GM23338 (cell line): ENCODE measurements around the gene NLRP9. TPM values are rescaled to one million over a fixed set of nuclear protein-coding genes. Genes with fewer than 3 reads are reported as not detected.

Experiments
- ATAC-seq: fragments of 200-7000 bp; cut with Tn5 transposase; 3 replicates; pipeline ENCODE4 v1.9.1; 2020
- DNase-seq: peaks from one replicate; pipeline ENCODE4 v3.0.0-alpha.2; 2015; ENCODE audit warnings: low spot score
- H2AFZ ChIP-seq: fragments of 200-600 bp; sonication (generic); 2 replicates; pipeline ENCODE4 v1.8.0; 2016; ENCODE audit warnings: antibody characterized with exemption, mild to moderate bottlenecking, moderate library complexity
- H3F3A ChIP-seq: fragments of 200-600 bp; sonication (generic); replicated peaks from 2 replicates; pipeline ENCODE4 v1.8.0; 2017; ENCODE audit warnings: antibody characterized with exemption, mixed run types, low read depth
- H3K27ac ChIP-seq: fragments of 200-600 bp; sonication (generic); 2 replicates; pipeline ENCODE4 v1.6.1; 2016; ENCODE audit warnings: low read depth
- H3K27me3 ChIP-seq: fragments of 200-600 bp; sonication (generic); 2 replicates; pipeline ENCODE4 v1.8.0; 2016; ENCODE audit warnings: mild to moderate bottlenecking, mixed run types, moderate library complexity; ENCODE audit not compliant: insufficient read depth
- H3K36me3 ChIP-seq: fragments of 200-600 bp; sonication (generic); 2 replicates; pipeline ENCODE4 v1.8.0; 2016; ENCODE audit warnings: mild to moderate bottlenecking; ENCODE audit not compliant: insufficient read depth
- H3K4me1 ChIP-seq: fragments of 200-600 bp; sonication (generic); 2 replicates; pipeline ENCODE4 v1.8.0; 2016; ENCODE audit warnings: mild to moderate bottlenecking, moderate library complexity; ENCODE audit not compliant: insufficient read depth
- H3K4me2 ChIP-seq: fragments of 200-600 bp; sonication (generic); 2 replicates; pipeline ENCODE4 v1.7.1; 2017; ENCODE audit warnings: mixed run types
- H3K4me3 ChIP-seq: fragments of 200-600 bp; sonication (generic); 2 replicates; pipeline ENCODE4 v1.6.1; 2016; ENCODE audit warnings: mixed run types
- H3K79me2 ChIP-seq: fragments of 200-600 bp; sonication (generic); replicated peaks from 2 replicates; pipeline ENCODE4 v1.8.0; 2017; ENCODE audit warnings: mild to moderate bottlenecking; ENCODE audit not compliant: insufficient read depth
- H3K9me2 ChIP-seq: fragments of 200-600 bp; sonication (generic); 2 replicates; pipeline ENCODE4 v1.8.0; 2017; ENCODE audit not compliant: insufficient read depth
- H4K20me1 ChIP-seq: fragments of 200-600 bp; sonication (generic); replicated peaks from 2 replicates; pipeline ENCODE4 v1.8.0; 2017; ENCODE audit warnings: mild to moderate bottlenecking; ENCODE audit not compliant: insufficient read depth
- H3K27ac Mint-ChIP-seq: 2 replicates; pipeline ENCODE4 v1.8.0; 2020; ENCODE audit warnings: inconsistent platforms, mild to moderate bottlenecking, moderate library complexity, mixed read lengths
- H3K27me3 Mint-ChIP-seq: 3 replicates; pipeline ENCODE4 v1.8.0; 2022; ENCODE audit warnings: low read depth, mild to moderate bottlenecking, moderate library complexity, mixed read lengths, inconsistent platforms; ENCODE audit not compliant: insufficient read depth, poor library complexity
- H3K36me3 Mint-ChIP-seq: 3 replicates; pipeline ENCODE4 v1.8.0; 2021; ENCODE audit warnings: low read depth, mild to moderate bottlenecking, inconsistent platforms, moderate library complexity, mixed read lengths
- H3K4me1 Mint-ChIP-seq: 3 replicates; pipeline ENCODE4 v1.8.0; 2020; ENCODE audit warnings: mild to moderate bottlenecking, inconsistent platforms, mixed read lengths
- H3K4me3 Mint-ChIP-seq: 3 replicates; pipeline ENCODE4 v1.8.0; 2021; ENCODE audit warnings: moderate library complexity, mild to moderate bottlenecking, inconsistent platforms, mixed read lengths
- H3K9me3 Mint-ChIP-seq: 3 replicates; pipeline ENCODE4 v1.8.0; 2020; ENCODE audit warnings: moderate library complexity, mild to moderate bottlenecking, inconsistent platforms, mixed read lengths
- CREB1 ChIP-seq: fragments of 250-450 bp; sonication (Bioruptor Pico); IDR thresholded peaks from 2 replicates; pipeline ENCODE4 v1.5.0; 2020; ENCODE audit warnings: low read depth, mild to moderate bottlenecking, moderate library complexity
- EZH2 ChIP-seq: fragments of 200-600 bp; sonication (generic); IDR thresholded peaks from one replicate; pipeline ENCODE4 v1.8.0; 2017; ENCODE audit warnings: antibody characterized with exemption, mild to moderate bottlenecking, low read depth; ENCODE audit not compliant: unreplicated experiment
- JUNB ChIP-seq: IDR thresholded peaks from one replicate; pipeline ENCODE4 v1.6.1; 2016; ENCODE audit warnings: antibody characterized with exemption; ENCODE audit not compliant: unreplicated experiment
- NANOG ChIP-seq: IDR thresholded peaks from 2 replicates; pipeline ENCODE4 v1.6.1; 2016; ENCODE audit warnings: antibody characterized with exemption, borderline replicate concordance
- POLR2AphosphoS5 ChIP-seq: IDR thresholded peaks from 2 replicates; pipeline ENCODE4 v1.6.1; 2016; ENCODE audit warnings: antibody characterized with exemption, low read depth
- ZNF114 ChIP-seq: fragments of 250-450 bp; sonication (Bioruptor Pico); IDR thresholded peaks from 2 replicates; pipeline ENCODE4 v1.5.0; 2020; ENCODE audit warnings: mild to moderate bottlenecking, moderate library complexity
- ZNF331 ChIP-seq: fragments of 250-450 bp; sonication (Bioruptor Pico); IDR thresholded peaks from 2 replicates; pipeline ENCODE4 v1.5.0; 2020; ENCODE audit warnings: low read depth, mild to moderate bottlenecking, moderate library complexity
- polyA plus RNA-seq: library from polyadenylated mRNA; unstranded; fragments of >200 nt; fragmentation: Nextera tagmentation; extraction: Ambion mirVana; gene quantifications from 2 replicates; pipeline ENCODE4 v1.2.1, GENCODE V29; 2016
- total RNA-seq: library from RNA; depleted of rRNA; stranded (reverse); fragments of >200 nt; shearing (Covaris generic); gene quantifications from 2 replicates; pipeline ENCODE4 v1.2.3, GENCODE V29; 2014
- TF ChIP-seq, protein P1 (sequence below): IDR thresholded peaks from 2 replicates; pipeline ENCODE4 v1.6.1; 2016; ENCODE audit warnings: antibody characterized with exemption
- TF ChIP-seq, protein P2 (sequence below), 2 experiments: fragments of 200-600 bp in 1 of 2; sonication (generic) in 1 of 2; conservative IDR thresholded peaks; 2 replicates each; pipeline versions ENCODE4 v1.5.1 to v1.6.1; 2016 to 2017; ENCODE audit warnings: antibody characterized with exemption in 2 of 2, low read depth in 2 of 2, mild to moderate bottlenecking in 2 of 2, moderate library complexity in 1 of 2
- TF ChIP-seq, protein P3 (sequence below): IDR thresholded peaks from one replicate; pipeline ENCODE4 v1.6.1; 2018; ENCODE audit warnings: antibody characterized with exemption; ENCODE audit not compliant: unreplicated experiment

Gene NLRP9
- total and polyA plus RNA-seq, 2 experiments from 2014 or later = not detected

DNA sequence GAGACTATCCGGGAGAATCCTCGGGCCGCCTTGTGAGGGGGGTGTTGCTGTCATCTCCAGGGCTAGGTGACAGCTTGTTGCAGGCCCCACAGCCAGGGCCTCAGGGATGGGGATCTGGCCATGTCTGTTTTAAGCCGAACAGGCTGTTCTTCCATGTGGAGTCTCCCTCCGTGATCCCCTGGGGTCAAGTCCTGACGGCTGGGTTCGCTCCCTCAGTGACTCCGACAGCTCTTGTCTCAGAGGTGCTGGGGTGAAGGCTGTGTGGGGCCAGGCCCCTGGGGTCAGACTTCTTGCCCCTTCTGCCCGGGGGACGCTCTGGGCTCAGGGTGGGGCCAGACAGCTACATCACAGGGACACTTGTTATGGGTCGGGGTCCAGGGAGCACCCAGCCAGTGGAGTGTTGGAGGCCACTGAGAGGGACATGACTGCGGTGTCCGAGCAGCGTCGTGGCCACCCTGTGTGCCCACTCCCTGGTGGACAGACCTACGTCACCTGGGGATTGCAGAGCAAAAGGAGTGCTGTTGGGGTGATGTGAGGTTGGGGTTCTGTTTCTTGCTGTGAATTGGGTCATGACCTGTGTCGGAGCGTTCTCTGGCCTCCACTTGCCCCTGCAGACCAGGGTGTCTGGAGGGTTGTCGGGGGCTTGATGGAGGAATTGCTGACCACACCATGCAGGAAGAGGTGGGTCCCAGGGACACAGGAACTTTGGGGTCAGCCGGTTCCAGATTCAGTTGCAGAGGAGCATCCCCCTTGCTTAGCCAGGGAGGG is 41.7 kb downstream of the NLRP9 start:
- DNase-seq = no peak
- H3K36me3 ChIP-seq = no peaks in the 10 kb centered on the region
- H3K27me3 ChIP-seq = no peaks in the 10 kb centered on the region
- no peaks in the 10 kb centered on the region for H3K79me2 ChIP-seq
- H3K9me2 ChIP-seq = no peaks in the 10 kb centered on the region
- H3K27ac ChIP-seq = no peak overlapping the region
- H3K4me3 ChIP-seq = no peak overlapping the region
- H4K20me1 ChIP-seq = no peaks in the 10 kb centered on the region; the same call in 1 of the 2 replicates
- Mint-ChIP-seq H3K4me1 (no peaks in the 10 kb centered on the region; the same call in 2 of the 3 replicates), H3K9me3 (peaks cover under 1% of the 10 kb centered on the region; the same call in 1 of the 3 replicates), H3K36me3 (peaks cover 46% of the 10 kb centered on the region), H3K27ac (no peak overlapping the region), H3K4me3 (no peak overlapping the region), H3K27me3 (peaks cover 4% of the 10 kb centered on the region)
- no peaks in the 10 kb centered on the region for H3F3A ChIP-seq
- ATAC-seq = no peak
- H2AFZ ChIP-seq = no peak overlapping the region
- H3K4me2 ChIP-seq = no peak overlapping the region
- TF ChIP-seq, protein P1, sequence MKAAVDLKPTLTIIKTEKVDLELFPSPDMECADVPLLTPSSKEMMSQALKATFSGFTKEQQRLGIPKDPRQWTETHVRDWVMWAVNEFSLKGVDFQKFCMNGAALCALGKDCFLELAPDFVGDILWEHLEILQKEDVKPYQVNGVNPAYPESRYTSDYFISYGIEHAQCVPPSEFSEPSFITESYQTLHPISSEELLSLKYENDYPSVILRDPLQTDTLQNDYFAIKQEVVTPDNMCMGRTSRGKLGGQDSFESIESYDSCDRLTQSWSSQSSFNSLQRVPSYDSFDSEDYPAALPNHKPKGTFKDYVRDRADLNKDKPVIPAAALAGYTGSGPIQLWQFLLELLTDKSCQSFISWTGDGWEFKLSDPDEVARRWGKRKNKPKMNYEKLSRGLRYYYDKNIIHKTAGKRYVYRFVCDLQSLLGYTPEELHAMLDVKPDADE = no peak
- no peak for TF ChIP-seq POLR2AphosphoS5
- no peaks in the 10 kb centered on the region for H3K4me1 ChIP-seq

GRCh38 chr19:55695511-55696290 is 42.5 kb downstream of the NLRP9 start:
- no peaks in the 10 kb centered on the region for H3F3A ChIP-seq
- no peaks in the 10 kb centered on the region for H3K79me2 ChIP-seq
- Mint-ChIP-seq H3K9me3 (no peaks in the 10 kb centered on the region), H3K4me3 (no peak overlapping the region), H3K27me3 (peaks cover 6% of the 10 kb centered on the region), H3K27ac (no peak overlapping the region), H3K36me3 (peaks cover 48% of the 10 kb centered on the region), H3K4me1 (no peaks in the 10 kb centered on the region; the same call in 2 of the 3 replicates)
- ATAC-seq (no peak), DNase-seq (no peak)
- H2AFZ ChIP-seq = no peak overlapping the region
- no peaks in the 10 kb centered on the region for H3K9me2 ChIP-seq
- no peaks in the 10 kb centered on the region for H3K36me3 ChIP-seq
- no peak overlapping the region for H3K27ac ChIP-seq
- H3K4me1 ChIP-seq = no peaks in the 10 kb centered on the region
- H3K4me2 ChIP-seq = no peak overlapping the region
- H3K27me3 ChIP-seq = no peaks in the 10 kb centered on the region
- no peaks in the 10 kb centered on the region; the same call in 1 of the 2 replicates for H4K20me1 ChIP-seq
- no peak overlapping the region for H3K4me3 ChIP-seq
- TF ChIP-seq ZNF331 (CRISPR knock-in tag) = no peak
- no peak for TF ChIP-seq ZNF114 (CRISPR knock-in tag)
- TF ChIP-seq, protein P2, sequence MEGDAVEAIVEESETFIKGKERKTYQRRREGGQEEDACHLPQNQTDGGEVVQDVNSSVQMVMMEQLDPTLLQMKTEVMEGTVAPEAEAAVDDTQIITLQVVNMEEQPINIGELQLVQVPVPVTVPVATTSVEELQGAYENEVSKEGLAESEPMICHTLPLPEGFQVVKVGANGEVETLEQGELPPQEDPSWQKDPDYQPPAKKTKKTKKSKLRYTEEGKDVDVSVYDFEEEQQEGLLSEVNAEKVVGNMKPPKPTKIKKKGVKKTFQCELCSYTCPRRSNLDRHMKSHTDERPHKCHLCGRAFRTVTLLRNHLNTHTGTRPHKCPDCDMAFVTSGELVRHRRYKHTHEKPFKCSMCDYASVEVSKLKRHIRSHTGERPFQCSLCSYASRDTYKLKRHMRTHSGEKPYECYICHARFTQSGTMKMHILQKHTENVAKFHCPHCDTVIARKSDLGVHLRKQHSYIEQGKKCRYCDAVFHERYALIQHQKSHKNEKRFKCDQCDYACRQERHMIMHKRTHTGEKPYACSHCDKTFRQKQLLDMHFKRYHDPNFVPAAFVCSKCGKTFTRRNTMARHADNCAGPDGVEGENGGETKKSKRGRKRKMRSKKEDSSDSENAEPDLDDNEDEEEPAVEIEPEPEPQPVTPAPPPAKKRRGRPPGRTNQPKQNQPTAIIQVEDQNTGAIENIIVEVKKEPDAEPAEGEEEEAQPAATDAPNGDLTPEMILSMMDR (conservative IDR thresholded peaks at IDR 0.05; ENCODE audit: low read depth in 2 of 2) = no peak
- no peak for TF ChIP-seq JUNB
- TF ChIP-seq, protein P3, sequence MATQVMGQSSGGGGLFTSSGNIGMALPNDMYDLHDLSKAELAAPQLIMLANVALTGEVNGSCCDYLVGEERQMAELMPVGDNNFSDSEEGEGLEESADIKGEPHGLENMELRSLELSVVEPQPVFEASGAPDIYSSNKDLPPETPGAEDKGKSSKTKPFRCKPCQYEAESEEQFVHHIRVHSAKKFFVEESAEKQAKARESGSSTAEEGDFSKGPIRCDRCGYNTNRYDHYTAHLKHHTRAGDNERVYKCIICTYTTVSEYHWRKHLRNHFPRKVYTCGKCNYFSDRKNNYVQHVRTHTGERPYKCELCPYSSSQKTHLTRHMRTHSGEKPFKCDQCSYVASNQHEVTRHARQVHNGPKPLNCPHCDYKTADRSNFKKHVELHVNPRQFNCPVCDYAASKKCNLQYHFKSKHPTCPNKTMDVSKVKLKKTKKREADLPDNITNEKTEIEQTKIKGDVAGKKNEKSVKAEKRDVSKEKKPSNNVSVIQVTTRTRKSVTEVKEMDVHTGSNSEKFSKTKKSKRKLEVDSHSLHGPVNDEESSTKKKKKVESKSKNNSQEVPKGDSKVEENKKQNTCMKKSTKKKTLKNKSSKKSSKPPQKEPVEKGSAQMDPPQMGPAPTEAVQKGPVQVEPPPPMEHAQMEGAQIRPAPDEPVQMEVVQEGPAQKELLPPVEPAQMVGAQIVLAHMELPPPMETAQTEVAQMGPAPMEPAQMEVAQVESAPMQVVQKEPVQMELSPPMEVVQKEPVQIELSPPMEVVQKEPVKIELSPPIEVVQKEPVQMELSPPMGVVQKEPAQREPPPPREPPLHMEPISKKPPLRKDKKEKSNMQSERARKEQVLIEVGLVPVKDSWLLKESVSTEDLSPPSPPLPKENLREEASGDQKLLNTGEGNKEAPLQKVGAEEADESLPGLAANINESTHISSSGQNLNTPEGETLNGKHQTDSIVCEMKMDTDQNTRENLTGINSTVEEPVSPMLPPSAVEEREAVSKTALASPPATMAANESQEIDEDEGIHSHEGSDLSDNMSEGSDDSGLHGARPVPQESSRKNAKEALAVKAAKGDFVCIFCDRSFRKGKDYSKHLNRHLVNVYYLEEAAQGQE = no peak
- TF ChIP-seq CREB1 (CRISPR knock-in tag) = no peak
- TF ChIP-seq NANOG = no peak
- no peak for TF ChIP-seq EZH2
